Mucosa of descending colon (tissue), 3 donors: ENCODE data around the gene DNM1. TPM values are rescaled to one million over a fixed set of nuclear protein-coding genes. Genes with fewer than 3 reads are reported as not detected.

ENCODE experiments used
- ATAC-seq: fragments of 200-7000 bp; cut with Tn5 transposase; one replicate; pipeline ENCODE4 v1.9.1; 2020; ENCODE audit warnings: mild to moderate bottlenecking, moderate library complexity
- DNase-seq, 3 donors: peaks; one replicate each; pipeline ENCODE4 v3.0.0-alpha.2; 2020
- H3K36me3 ChIP-seq: fragments of 200-600 bp; one replicate; pipeline ENCODE4 v1.8.0; 2021; ENCODE audit warnings: low read depth, mild to moderate bottlenecking
- H3K4me1 ChIP-seq: fragments of 200-600 bp; one replicate; pipeline ENCODE4 v1.8.0; 2021; ENCODE audit warnings: low read depth, mild to moderate bottlenecking
- H3K4me3 ChIP-seq: fragments of 200-600 bp; one replicate; pipeline ENCODE4 v1.8.0; 2021; ENCODE audit warnings: mild to moderate bottlenecking
- H3K9me3 ChIP-seq: fragments of 200-600 bp; one replicate; pipeline ENCODE4 v1.8.0; 2021; ENCODE audit warnings: mild to moderate bottlenecking
- intact Hi-C, 2 donors: fragments of 100-400 bp; cut with DNase I in 1 of 2; cut with micrococcal nuclease in 1 of 2; formaldehyde crosslinking; loops; one replicate each; pipeline versions ENCODE4 v1.11.0 to v1.11.1; 2022; cut with DNase I, micrococcal nuclease
- total RNA-seq, 3 donors: library from RNA; stranded (reverse); fragmentation: NEBNext Ultra II Directional in 2 of 3; extraction: Animal tissue kit (Norgen Biotek cat#: 25700) in 2 of 3; gene quantifications; one replicate each; pipeline versions ENCODE4 v1.2.1 to v1.2.4, GENCODE V29; 2021 to 2023
- TF ChIP-seq, protein P1 (sequence below): fragments of 200-600 bp; IDR thresholded peaks from one replicate; pipeline ENCODE4 v1.8.0; 2022; ENCODE audit warnings: antibody characterized with exemption, mild to moderate bottlenecking
- donor health status: DM: no; HTN: no; CAD: no; lungs with moderate emphysema.
- donor health status: DM: no; HTN: no; CAD: no.
- donor health status: DM: no; HTN: yes; CAD: no.

The DNM1 gene
- total RNA-seq, 3 donors from 2014 or later = 4.0 to 19.0 (median 6.7) TPM

DNA sequence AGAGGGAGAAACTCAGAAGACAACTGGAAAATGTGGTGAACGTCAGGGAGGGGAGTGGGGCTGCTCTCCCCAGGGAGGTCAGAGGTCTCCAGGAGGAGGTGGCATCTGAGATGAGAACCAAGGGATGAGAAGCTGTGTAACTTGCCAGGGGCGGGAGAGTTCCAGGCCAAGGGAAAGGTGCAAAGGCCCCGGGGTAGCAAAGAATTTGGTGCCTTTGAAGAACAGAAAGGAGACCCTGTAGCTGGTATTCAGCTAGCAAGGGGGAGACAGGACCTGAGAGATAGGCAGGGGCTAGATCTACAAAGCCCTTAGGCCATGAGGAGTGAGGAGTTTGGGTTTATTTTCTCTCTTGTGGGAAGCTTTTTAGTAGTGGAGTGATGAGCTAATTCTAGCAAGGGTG lies 3.3 kb downstream of the DNM1 start:
- DNase-seq (no peak), ATAC-seq (no peak)
- H3K36me3 ChIP-seq = no peaks in the 10 kb centered on the region
- H3K9me3 ChIP-seq = no peaks in the 10 kb centered on the region
- peaks cover 6% of the 10 kb centered on the region for H3K4me1 ChIP-seq
- TF ChIP-seq, protein P1, sequence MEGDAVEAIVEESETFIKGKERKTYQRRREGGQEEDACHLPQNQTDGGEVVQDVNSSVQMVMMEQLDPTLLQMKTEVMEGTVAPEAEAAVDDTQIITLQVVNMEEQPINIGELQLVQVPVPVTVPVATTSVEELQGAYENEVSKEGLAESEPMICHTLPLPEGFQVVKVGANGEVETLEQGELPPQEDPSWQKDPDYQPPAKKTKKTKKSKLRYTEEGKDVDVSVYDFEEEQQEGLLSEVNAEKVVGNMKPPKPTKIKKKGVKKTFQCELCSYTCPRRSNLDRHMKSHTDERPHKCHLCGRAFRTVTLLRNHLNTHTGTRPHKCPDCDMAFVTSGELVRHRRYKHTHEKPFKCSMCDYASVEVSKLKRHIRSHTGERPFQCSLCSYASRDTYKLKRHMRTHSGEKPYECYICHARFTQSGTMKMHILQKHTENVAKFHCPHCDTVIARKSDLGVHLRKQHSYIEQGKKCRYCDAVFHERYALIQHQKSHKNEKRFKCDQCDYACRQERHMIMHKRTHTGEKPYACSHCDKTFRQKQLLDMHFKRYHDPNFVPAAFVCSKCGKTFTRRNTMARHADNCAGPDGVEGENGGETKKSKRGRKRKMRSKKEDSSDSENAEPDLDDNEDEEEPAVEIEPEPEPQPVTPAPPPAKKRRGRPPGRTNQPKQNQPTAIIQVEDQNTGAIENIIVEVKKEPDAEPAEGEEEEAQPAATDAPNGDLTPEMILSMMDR = no peak
- intact Hi-C loops = no loop called here
- no peak overlapping the region for H3K4me3 ChIP-seq

DNA sequence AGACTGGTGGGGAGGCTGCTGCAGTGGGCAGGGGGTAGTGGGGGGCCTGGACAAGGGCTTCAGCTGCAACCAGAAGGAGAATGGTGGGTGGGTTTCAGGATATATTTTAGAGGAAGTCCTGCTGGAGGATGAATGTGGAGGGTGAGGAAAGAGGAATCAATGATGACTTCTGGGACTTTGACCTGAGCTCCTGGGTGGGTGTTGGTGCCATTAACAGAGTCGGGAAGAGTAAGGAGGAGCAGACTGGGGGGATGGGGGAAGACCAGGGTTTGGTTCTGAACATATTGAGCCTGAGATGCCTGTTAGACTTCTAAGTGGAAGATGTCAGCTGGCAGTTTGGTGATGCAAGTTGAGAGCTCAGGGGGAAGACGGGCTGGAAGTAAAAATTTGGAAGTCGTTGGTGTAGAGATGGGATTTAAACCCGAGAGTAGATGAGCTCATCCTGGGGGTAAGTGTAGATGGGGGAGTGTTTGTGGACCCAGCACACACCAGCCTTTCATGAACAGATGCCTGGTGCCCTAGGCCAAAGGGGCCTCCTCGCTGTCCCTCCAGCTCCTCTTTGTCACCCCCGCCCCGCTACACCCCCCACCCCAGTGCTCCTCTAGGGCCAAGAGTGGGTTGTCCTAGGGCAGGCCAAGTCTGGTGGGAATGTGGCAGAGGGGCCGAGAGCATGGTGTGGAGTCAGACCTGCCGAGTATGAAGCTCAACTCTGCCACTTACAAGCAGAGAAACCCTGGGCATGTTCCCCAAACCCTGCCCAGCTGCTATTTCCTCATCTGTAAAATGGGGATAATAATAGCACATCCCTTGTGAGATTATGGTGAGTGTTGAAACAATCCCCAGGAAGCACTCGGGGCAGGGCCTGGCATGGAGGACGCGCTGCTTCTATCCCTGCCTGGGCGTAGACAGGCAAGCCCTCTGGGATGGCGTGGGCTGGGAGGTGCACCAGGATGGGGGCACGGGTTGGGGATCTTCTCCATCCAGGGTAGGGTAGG lies 4.0 kb downstream of the DNM1 start:
- intact Hi-C loops = no loop called here
- ATAC-seq = no peak

DNA sequence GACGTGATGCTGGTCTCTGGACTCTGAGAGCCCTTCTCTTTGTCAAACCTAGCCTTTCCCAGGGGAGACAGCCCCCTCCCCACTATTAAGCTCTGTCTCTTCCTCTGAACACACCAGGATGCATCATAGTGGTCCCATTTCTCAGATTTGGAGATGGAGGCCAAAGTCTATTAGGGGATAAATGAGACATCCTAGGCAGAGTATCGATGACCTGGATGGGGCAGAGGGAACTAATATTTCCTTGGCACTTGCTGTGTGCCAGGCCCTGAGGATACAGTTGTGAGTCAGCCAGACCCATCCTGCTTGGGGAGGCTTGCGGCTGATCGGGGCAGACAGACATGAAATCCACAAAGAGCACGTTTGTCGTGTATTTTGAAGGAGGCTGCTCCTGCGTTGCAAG lies 5.2 kb downstream of the DNM1 start:
- ATAC-seq (no peak), DNase-seq (no peak)
- Histone ChIP-seq H3K36me3 (no peaks in the 10 kb centered on the region), H3K4me1 (peaks cover 10% of the 10 kb centered on the region), H3K4me3 (no peak overlapping the region), H3K9me3 (no peaks in the 10 kb centered on the region)
- TF ChIP-seq, protein P1 = no peak
- intact Hi-C loops = no loop called here

More for the DNA sequence above, 4.0 kb downstream of the DNM1 start:
- H3K4me3 ChIP-seq = no peak overlapping the region
- no peaks in the 10 kb centered on the region for H3K36me3 ChIP-seq
- H3K4me1 ChIP-seq = peaks cover 10% of the 10 kb centered on the region
- TF ChIP-seq, protein P1 = no peak
- no peaks in the 10 kb centered on the region for H3K9me3 ChIP-seq
- no peak for DNase-seq

DNA sequence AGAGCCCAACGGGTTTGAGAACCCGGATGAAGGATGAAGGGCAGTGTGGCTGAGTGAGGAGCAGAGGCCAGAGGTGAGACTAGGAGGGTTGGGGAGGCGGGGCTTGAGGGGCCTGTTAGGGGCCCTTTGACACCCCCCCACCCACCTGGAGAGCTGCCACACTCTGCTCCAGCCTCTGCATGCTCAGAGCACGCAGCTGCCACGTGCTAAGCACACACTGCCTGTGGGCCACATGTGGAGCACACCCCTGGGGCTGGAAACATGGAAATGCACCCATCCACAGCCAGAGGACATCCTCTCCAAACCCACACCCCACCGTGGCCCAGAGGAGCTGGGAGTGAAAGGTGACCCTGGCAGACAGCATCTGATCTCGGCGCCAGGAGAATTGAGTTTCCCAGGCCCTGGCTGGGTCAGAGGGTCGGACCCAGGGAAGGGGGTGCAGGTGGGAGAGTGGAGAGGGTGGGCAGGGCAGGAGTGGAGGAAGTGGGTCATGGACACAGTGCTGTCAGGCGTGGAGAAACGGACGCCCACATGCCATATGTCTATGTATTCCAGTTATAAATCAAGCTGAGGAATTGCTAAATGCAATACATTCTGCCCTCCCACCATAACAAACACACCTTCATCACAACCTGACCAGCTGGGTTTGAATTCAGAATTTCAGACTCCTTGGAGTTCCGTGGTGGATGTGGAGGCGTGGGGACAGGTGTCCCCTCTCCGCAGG lies 5.9 kb downstream of the DNM1 start:
- no peak for ATAC-seq
- Histone ChIP-seq H3K36me3 (no peaks in the 10 kb centered on the region), H3K4me1 (peaks cover 5% of the 10 kb centered on the region), H3K4me3 (no peak overlapping the region), H3K9me3 (no peaks in the 10 kb centered on the region)
- intact Hi-C loops = no loop called here
- no peak for DNase-seq
- TF ChIP-seq, protein P1 = no peak

DNA sequence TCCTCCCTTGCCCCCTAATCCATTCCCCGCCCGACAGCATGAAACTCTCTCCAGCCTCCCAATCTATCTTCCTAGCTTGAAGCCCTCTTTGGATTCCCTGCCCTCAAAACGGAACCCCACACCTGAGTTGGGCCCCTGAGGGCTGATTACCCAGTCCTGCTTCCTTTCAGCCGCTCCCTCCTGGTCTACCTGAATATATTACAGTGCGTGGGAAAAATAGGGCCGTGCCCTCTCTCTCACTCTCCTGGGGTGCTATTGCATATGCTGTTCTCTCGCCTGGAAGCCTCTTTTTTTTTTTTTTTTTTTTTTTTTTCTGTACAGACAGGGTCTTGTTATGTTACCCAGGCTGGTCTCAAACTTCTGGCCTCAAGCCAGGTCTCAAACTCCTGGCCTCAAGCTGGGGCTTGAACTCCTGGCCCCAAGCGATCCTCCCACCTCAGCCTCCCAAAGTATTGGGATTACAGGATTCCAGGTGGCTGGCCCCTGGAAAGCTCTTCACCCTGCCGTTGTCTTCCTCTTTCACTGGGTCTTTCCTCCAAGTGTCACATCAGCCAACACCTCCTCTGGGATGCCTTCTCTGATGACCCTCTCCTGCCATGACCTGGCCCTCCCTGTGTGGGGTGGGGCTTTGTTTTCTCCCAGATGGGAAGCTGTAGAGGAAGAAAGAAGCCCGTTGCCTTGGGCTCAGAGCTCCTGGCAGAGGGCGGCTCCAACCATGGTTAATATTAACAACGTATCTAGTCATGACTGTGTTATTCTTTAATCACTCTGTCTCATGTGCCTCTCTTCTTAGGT lies 8.2 kb downstream of the DNM1 start:
- TF ChIP-seq, protein P1 = no peak
- H3K4me1 ChIP-seq = peaks cover 4% of the 10 kb centered on the region
- H3K4me3 ChIP-seq = no peak overlapping the region
- peak in 1 of 3 donors; percentile 30 for DNase-seq
- H3K9me3 ChIP-seq = no peaks in the 10 kb centered on the region
- peak; percentile 55 for ATAC-seq
- H3K36me3 ChIP-seq = no peaks in the 10 kb centered on the region
- intact Hi-C loops = no loop called here
